Measurements from ENCODE around the gene LSM4. TPM values are rescaled to one million over a fixed set of nuclear protein-coding genes. Genes with fewer than 3 reads are reported as not detected.

The LSM4 gene
- total and polyA plus RNA-seq, 2 of the 13 experiments (the other 11 are each of a cell fraction or from before 2014, with no cell fraction given) = 65.8 to 166 TPM

DNA sequence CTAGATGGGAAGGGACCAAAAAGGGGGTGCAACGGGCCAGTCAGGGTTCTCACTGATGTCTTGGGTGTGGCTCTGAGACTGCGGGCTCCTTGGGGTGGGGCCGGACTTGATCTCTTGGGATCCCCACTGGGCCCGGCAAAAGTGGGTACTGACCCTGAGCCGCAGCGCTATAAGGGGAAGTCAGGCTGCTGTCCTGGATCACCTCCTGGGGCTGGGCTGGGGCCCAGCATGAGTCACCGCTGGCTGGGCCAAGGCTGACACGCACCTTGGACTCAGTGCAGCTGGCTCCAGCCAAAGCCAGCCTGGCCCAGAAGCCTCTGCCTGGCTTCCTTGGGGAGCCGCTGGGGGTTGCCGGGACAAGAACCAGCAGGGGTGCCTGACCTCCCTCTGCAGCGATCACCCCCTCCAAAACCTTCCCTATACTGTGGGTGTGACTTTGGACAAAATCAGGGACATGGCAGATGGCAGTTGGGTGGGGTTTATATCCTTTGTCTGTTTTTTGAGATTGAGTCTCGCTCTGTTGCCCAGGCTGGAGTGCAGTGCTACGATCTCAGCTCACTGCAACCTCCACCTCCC lies 48.0 kb downstream of the LSM4 start (continued):
- TF ChIP-seq GABPA (IDR thresholded peaks at IDR 0.05; ENCODE audit: low read depth, low read length) (no peak), GABPA (CRISPR knock-in tag; IDR thresholded peaks at IDR 0.05; ENCODE audit: low read depth) (no peak), JUNB (CRISPR knock-in tag; IDR thresholded peaks at IDR 0.05; ENCODE audit: borderline replicate concordance) (peak; percentile 85), CENPX (CRISPR knock-in tag; IDR thresholded peaks at IDR 0.05) (no peak), MED1 (CRISPR knock-in tag; IDR thresholded peaks at IDR 0.05) (peak; percentile 79), POLR2AphosphoS5 (IDR thresholded peaks at IDR 0.05; ENCODE audit: low read depth, low read length) (peak; percentile 47), ETV5 (CRISPR knock-in tag; IDR thresholded peaks at IDR 0.05; ENCODE audit: borderline replicate concordance) (peak; percentile 53; the same call in 1 of the 2 replicates), NR2F1 (CRISPR knock-in tag; IDR thresholded peaks at IDR 0.05) (peak; percentile 9 to 56; a peak in 1 of 4 replicates), CAMTA2 (CRISPR knock-in tag; IDR thresholded peaks at IDR 0.05; ENCODE audit: borderline replicate concordance) (no peak), SALL1 (CRISPR knock-in tag; IDR thresholded peaks at IDR 0.05) (peak; percentile 68), ZNF563 (CRISPR knock-in tag; IDR thresholded peaks at IDR 0.05) (peak; percentile 51; the same call in 1 of the 2 replicates), FOXC1 (CRISPR knock-in tag; IDR thresholded peaks at IDR 0.05; ENCODE audit: borderline replicate concordance) (no peak), ZNF230 (CRISPR knock-in tag; IDR thresholded peaks at IDR 0.05) (no peak), ZMAT3 (CRISPR knock-in tag; conservative IDR thresholded peaks at IDR 0.05) (0 out of 2 replicates have a peak, but pooled peaks have one; percentile 30), DPF2 (CRISPR knock-in tag; IDR thresholded peaks at IDR 0.05; ENCODE audit: borderline replicate concordance, low read depth) (peak; percentile 83), HIVEP1 (CRISPR knock-in tag; IDR thresholded peaks at IDR 0.05) (peak; percentile 56; the same call in 1 of the 2 replicates), AKAP8 (CRISPR knock-in tag; IDR thresholded peaks at IDR 0.05) (peak; percentile 65; the same call in 1 of the 2 replicates), ASH2L (IDR thresholded peaks at IDR 0.05; ENCODE audit: insufficient read length, low read depth, low read length) (no peak), MAZ (IDR thresholded peaks at IDR 0.05; ENCODE audit: borderline replicate concordance, low read depth, low read length) (peak; percentile 72; the same call in 1 of the 2 replicates), MAZ (CRISPR knock-in tag; IDR thresholded peaks at IDR 0.05; ENCODE audit: low read depth) (no peak)
- TF ChIP-seq, protein P1, sequence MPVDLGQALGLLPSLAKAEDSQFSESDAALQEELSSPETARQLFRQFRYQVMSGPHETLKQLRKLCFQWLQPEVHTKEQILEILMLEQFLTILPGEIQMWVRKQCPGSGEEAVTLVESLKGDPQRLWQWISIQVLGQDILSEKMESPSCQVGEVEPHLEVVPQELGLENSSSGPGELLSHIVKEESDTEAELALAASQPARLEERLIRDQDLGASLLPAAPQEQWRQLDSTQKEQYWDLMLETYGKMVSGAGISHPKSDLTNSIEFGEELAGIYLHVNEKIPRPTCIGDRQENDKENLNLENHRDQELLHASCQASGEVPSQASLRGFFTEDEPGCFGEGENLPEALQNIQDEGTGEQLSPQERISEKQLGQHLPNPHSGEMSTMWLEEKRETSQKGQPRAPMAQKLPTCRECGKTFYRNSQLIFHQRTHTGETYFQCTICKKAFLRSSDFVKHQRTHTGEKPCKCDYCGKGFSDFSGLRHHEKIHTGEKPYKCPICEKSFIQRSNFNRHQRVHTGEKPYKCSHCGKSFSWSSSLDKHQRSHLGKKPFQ (CRISPR knock-in tag; IDR thresholded peaks at IDR 0.05; ENCODE audit: insufficient replicate concordance) = peak; percentile 29
- TF ChIP-seq, protein P2, sequence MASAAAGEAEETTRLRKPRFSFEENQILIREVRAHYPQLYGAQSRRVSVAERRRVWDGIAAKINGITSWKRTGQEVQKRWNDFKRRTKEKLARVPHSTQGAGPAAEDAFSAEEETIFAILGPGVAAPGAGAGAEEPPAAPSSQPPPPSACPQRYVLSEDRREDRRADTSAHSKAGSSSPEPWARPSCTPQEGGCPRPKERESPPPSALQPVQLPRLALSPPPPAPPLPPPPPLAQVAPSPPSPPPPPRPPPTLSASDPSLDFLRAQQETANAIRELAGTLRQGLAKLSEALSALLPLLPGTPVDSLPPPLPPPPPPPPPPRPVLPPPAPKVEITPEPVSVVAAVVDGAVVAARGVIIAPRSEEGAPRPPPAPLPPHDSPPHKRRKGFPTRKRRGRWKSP (CRISPR knock-in tag; IDR thresholded peaks at IDR 0.05) = peak; percentile 37; the same call in 1 of the 2 replicates
- TF ChIP-seq, protein P3, sequence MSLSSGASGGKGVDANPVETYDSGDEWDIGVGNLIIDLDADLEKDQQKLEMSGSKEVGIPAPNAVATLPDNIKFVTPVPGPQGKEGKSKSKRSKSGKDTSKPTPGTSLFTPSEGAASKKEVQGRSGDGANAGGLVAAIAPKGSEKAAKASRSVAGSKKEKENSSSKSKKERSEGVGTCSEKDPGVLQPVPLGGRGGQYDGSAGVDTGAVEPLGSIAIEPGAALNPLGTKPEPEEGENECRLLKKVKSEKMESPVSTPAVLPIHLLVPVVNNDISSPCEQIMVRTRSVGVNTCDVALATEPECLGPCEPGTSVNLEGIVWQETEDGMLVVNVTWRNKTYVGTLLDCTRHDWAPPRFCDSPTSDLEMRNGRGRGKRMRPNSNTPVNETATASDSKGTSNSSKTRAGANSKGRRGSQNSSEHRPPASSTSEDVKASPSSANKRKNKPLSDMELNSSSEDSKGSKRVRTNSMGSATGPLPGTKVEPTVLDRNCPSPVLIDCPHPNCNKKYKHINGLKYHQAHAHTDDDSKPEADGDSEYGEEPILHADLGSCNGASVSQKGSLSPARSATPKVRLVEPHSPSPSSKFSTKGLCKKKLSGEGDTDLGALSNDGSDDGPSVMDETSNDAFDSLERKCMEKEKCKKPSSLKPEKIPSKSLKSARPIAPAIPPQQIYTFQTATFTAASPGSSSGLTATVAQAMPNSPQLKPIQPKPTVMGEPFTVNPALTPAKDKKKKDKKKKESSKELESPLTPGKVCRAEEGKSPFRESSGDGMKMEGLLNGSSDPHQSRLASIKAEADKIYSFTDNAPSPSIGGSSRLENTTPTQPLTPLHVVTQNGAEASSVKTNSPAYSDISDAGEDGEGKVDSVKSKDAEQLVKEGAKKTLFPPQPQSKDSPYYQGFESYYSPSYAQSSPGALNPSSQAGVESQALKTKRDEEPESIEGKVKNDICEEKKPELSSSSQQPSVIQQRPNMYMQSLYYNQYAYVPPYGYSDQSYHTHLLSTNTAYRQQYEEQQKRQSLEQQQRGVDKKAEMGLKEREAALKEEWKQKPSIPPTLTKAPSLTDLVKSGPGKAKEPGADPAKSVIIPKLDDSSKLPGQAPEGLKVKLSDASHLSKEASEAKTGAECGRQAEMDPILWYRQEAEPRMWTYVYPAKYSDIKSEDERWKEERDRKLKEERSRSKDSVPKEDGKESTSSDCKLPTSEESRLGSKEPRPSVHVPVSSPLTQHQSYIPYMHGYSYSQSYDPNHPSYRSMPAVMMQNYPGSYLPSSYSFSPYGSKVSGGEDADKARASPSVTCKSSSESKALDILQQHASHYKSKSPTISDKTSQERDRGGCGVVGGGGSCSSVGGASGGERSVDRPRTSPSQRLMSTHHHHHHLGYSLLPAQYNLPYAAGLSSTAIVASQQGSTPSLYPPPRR (CRISPR knock-in tag; IDR thresholded peaks at IDR 0.05; ENCODE audit: borderline replicate concordance) = no peak; the same call in 1 of the 2 replicates
